ENCODE results near the gene AGFG1.

DNA sequence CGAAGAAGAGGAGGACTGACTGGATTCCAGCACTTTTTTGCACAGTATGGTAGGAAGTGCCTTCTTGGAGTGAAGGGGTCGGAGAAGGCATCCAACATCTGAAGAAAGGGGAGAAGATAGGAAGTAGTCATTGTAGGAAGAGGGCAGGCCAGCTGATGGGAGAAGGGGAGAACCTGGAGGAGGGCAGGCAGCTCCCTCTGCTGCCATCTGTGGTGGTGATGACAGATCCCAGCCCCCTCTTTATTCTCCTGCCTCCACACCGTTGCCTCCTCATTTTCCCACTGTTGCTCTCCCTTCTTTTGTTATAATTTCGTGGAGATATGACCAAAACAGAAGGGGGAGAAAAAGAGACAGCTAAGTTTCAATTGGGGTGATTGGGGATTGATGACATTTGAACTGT is 123.8 kb downstream of the AGFG1 start:
- no peak for TF ChIP-seq EZH2 (IDR thresholded peaks at IDR 0.05)
- TF ChIP-seq, protein P1, sequence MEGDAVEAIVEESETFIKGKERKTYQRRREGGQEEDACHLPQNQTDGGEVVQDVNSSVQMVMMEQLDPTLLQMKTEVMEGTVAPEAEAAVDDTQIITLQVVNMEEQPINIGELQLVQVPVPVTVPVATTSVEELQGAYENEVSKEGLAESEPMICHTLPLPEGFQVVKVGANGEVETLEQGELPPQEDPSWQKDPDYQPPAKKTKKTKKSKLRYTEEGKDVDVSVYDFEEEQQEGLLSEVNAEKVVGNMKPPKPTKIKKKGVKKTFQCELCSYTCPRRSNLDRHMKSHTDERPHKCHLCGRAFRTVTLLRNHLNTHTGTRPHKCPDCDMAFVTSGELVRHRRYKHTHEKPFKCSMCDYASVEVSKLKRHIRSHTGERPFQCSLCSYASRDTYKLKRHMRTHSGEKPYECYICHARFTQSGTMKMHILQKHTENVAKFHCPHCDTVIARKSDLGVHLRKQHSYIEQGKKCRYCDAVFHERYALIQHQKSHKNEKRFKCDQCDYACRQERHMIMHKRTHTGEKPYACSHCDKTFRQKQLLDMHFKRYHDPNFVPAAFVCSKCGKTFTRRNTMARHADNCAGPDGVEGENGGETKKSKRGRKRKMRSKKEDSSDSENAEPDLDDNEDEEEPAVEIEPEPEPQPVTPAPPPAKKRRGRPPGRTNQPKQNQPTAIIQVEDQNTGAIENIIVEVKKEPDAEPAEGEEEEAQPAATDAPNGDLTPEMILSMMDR (IDR thresholded peaks at IDR 0.05 in 2 of 3, conservative IDR thresholded peaks at IDR 0.05 in 1 of 3; ENCODE audit: borderline replicate concordance in 1 of 3, insufficient read depth in 1 of 3, low read depth in 2 of 3, low read length in 2 of 3) = peak in 1 of 3 experiments; percentile 6; a peak in 1 of 6 replicates

All from HCT116 (cell line).